MCF 10A (cell line): ENCODE measurements around the gene GDF11. TPM values are rescaled to one million over a fixed set of nuclear protein-coding genes. Genes with fewer than 3 reads are reported as not detected.

Source experiments
- Bru-seq: library from RNA; stranded (reverse); fragments of 400-500 nt; gene quantifications from one replicate; lab custom pipeline; 2021; lab: Mats Ljungman, UMichigan
- BruChase-seq, 2 experiments: library from RNA; stranded (reverse); fragments of 400-500 nt; gene quantifications; one replicate each; lab custom pipeline; 2021; lab: Mats Ljungman, UMichigan
- BruUV-seq: library from RNA; stranded (reverse); fragments of 400-500 nt; replicated peaks from 2 replicates; lab custom pipeline; 2021; lab: Mats Ljungman, UMichigan
- CTCF ChIA-PET: fragments of 300-600 bp; sonication (Branson Sonifier 250); formaldehyde crosslinking; extraction: SDS; loops from one replicate; lab custom pipeline; 2021; ENCODE audit warnings: antibody characterized with exemption, inconsistent platforms; lab: Yijun Ruan, JAX
- POLR2A ChIA-PET: fragments of 300-600, 350-650 bp; sonication (Branson Sonifier 250); formaldehyde crosslinking; extraction: SDS; loops from one replicate; lab custom pipeline; 2020; ENCODE audit warnings: antibody characterized with exemption, inconsistent platforms; lab: Yijun Ruan, JAX
- DNase-seq: peaks from one replicate; pipeline ENCODE4 v3.0.0-alpha.2; 2018; ENCODE audit not compliant: unreplicated experiment
- H3K27ac Mint-ChIP-seq: one replicate; pipeline ENCODE4 v1.8.0; 2022; ENCODE audit warnings: mild to moderate bottlenecking, low read depth, mixed read lengths; ENCODE audit not compliant: unreplicated experiment
- H3K27me3 Mint-ChIP-seq: one replicate; pipeline ENCODE4 v1.8.0; 2022; ENCODE audit warnings: mixed read lengths; ENCODE audit not compliant: insufficient read depth, unreplicated experiment
- H3K36me3 Mint-ChIP-seq: one replicate; pipeline ENCODE4 v1.8.0; 2022; ENCODE audit warnings: mild to moderate bottlenecking, moderate library complexity, mixed read lengths; ENCODE audit not compliant: insufficient read depth, unreplicated experiment
- H3K4me1 Mint-ChIP-seq: one replicate; pipeline ENCODE4 v1.8.0; 2022; ENCODE audit warnings: mixed read lengths; ENCODE audit not compliant: insufficient read depth, unreplicated experiment
- H3K4me3 Mint-ChIP-seq: one replicate; pipeline ENCODE4 v1.8.0; 2022; ENCODE audit warnings: mild to moderate bottlenecking, moderate library complexity, mixed read lengths; ENCODE audit not compliant: unreplicated experiment
- H3K9me3 Mint-ChIP-seq: one replicate; pipeline ENCODE4 v1.8.0; 2022; ENCODE audit warnings: mixed read lengths; ENCODE audit not compliant: unreplicated experiment
- CTCF ChIP-seq: fragments of 200-600 bp; IDR thresholded peaks from one replicate; pipeline ENCODE4 v1.8.0; 2022; ENCODE audit warnings: antibody characterized with exemption, mild to moderate bottlenecking; ENCODE audit not compliant: unreplicated experiment
- intact Hi-C: fragments of 100-400 bp; cut with micrococcal nuclease; formaldehyde crosslinking; loops from 2 replicates; pipeline ENCODE4 v1.14.1; 2022
- long read RNA-seq: library from polyadenylated mRNA; stranded (forward); transcript quantifications from one replicate; pipeline ENCODE4 v2.0.0, GENCODE V29; 2022
- total RNA-seq: library from RNA; stranded (reverse); gene quantifications from 2 replicates; pipeline ENCODE4 v1.2.3, GENCODE V29; 2022

Gene GDF11
- total RNA-seq (1.9 TPM in 2 replicates), Bru-seq, nascent RNA (percentile 27 among the genes with signal in this experiment), BruChase-seq, experiment 1, labeled RNA remaining after a 6-hour chase (percentile 39 among the genes with signal in this experiment), BruChase-seq, experiment 2, labeled RNA remaining after a 2-hour chase (percentile 35 among the genes with signal in this experiment)
- long read RNA-seq, partial matches to known transcripts, result 0 of 8 reads
- long read RNA-seq, other reads (novel, unspliced or antisense), result 8 of 8 reads

GRCh38 chr12:55742719-55743405 lies at the start of gene GDF11:
GDF11 (plus strand) TSS chr12:55743122; CDS start chr12:55743317, 195 bp downstream.
- Mint-ChIP-seq H3K4me3 (peak within 1 kb of the TSS; percentile 77), H3K27ac (no peak within 1 kb of the TSS), H3K27me3 (peaks cover 17% of the 10 kb centered on the region), H3K4me1 (peaks cover 36% of the 10 kb centered on the region), H3K36me3 (peaks cover 6% of the 10 kb centered on the region), H3K9me3 (no peaks in the 10 kb centered on the region)
- DNase-seq, result peak; percentile 66
- ChIA-PET CTCF (interaction anchor here (0.6 to 2.5 kb wide), 5 partner anchors 11 to 288 kb away, joined by 3 to 7 read pairs (median 5); no protein-coding TSS in a partner anchor), POLR2A (interaction anchor here (0.7 to 1.9 kb wide), 10 partner anchors 11 to 245 kb away, joined by 3 to 8 read pairs (median 4); partner anchors contain the start of genes CD63 and RAB5B)
- no TSS peak for BruUV-seq
- no peak for TF ChIP-seq CTCF
- intact Hi-C loops, result no loop called here

- no peaks in the 10 kb centered on the region for H3K9me3 Mint-ChIP-seq
- no peak overlapping the region for H3K4me3 Mint-ChIP-seq
- H3K36me3 Mint-ChIP-seq, result no peaks in the 10 kb centered on the region
These were observed 49.4 kb upstream of the GDF11 start for GRCh38 chr12:55693323-55694187.

GRCh38 chr12:55694188-55694515 lies 48.8 kb upstream of the GDF11 start:
- no peaks in the 10 kb centered on the region for H3K36me3 Mint-ChIP-seq
- H3K27ac Mint-ChIP-seq, result no peak overlapping the region
- intact Hi-C loops, result no loop called here
- no TSS peak for BruUV-seq
- H3K4me1 Mint-ChIP-seq, result no peaks in the 10 kb centered on the region
- TF ChIP-seq CTCF, result no peak
- no peak overlapping the region for H3K4me3 Mint-ChIP-seq
- DNase-seq, result no peak
- H3K27me3 Mint-ChIP-seq, result peaks cover 32% of the 10 kb centered on the region
- H3K9me3 Mint-ChIP-seq, result no peaks in the 10 kb centered on the region
- CTCF ChIA-PET, result interaction anchor here (0.6 kb wide), 1 partner anchor 547 kb away, joined by 3 read pairs; no protein-coding TSS in a partner anchor
- POLR2A ChIA-PET, result no interaction called here

More at GRCh38 chr12:55693323-55694187, 49.4 kb upstream of the GDF11 start:
- TF ChIP-seq CTCF, result no peak
- no peak for DNase-seq
- no peaks in the 10 kb centered on the region for H3K4me1 Mint-ChIP-seq
- POLR2A ChIA-PET, result no interaction called here
- intact Hi-C loops, result no loop called here
- CTCF ChIA-PET, result no interaction called here
- H3K27me3 Mint-ChIP-seq, result peaks cover 38% of the 10 kb centered on the region
- H3K27ac Mint-ChIP-seq, result no peak overlapping the region
- no TSS peak for BruUV-seq
